ENCODE measurements around the gene RARG.
"Not testable (repeated sequence)": the region's sequence is repeated elsewhere in the genome, so short reads cannot be mapped to it uniquely, and the experiment has no call there.

The RARG gene

GRCh38 chr12:53205747-53206419 is 26.1 kb downstream of the RARG start:
- peak; percentile 87 for DNase-seq

- DNase-seq = no peak
Observed at GRCh38 chr12:53204351-53204750, 27.7 kb downstream of the RARG start.

- DNase-seq = not testable (repeated sequence)
Observed at GRCh38 chr12:53202316-53202715, 29.7 kb downstream of the RARG start.

GRCh38 chr12:53201639-53202038 is 30.4 kb downstream of the RARG start:
- DNase-seq = no peak

GRCh38 chr12:53201177-53201541 is 30.9 kb downstream of the RARG start:
- DNase-seq = no peak

GRCh38 chr12:53200458-53201176 is 31.4 kb downstream of the RARG start:
- no peak for DNase-seq

- no peak for DNase-seq
Observed at GRCh38 chr12:53200107-53200457, 31.9 kb downstream of the RARG start.

GRCh38 chr12:53199700-53200099 is 32.3 kb downstream of the RARG start:
- no peak for DNase-seq

- DNase-seq = no peak
Observed at GRCh38 chr12:53198486-53199110, 33.4 kb downstream of the RARG start.

GRCh38 chr12:53197011-53197640 is 34.9 kb downstream of the RARG start:
- no peak for DNase-seq

- DNase-seq = no peak
Observed at GRCh38 chr12:53196486-53196885, 35.5 kb downstream of the RARG start.

GRCh38 chr12:53195516-53196420 is 36.2 kb downstream of the RARG start:
- no peak for DNase-seq

- DNase-seq = no peak
Observed at GRCh38 chr12:53194973-53195372, 37.0 kb downstream of the RARG start.

GRCh38 chr12:53193985-53194716 is 37.9 kb downstream of the RARG start:
- no peak for DNase-seq

GRCh38 chr12:53193040-53193439 is 39.0 kb downstream of the RARG start:
- no peak for DNase-seq

GRCh38 chr12:53192531-53193021 is 39.4 kb downstream of the RARG start:
- no peak for DNase-seq

GRCh38 chr12:53191885-53192530 is 40.0 kb downstream of the RARG start:
- no peak for DNase-seq

GRCh38 chr12:53191096-53191884 is 40.7 kb downstream of the RARG start:
- DNase-seq = no peak

GRCh38 chr12:53190108-53190729 is 41.8 kb downstream of the RARG start:
- peak; percentile 71 for DNase-seq

Measured in fibroblast of skin of right biceps (primary cell).